ENCODE measurements around the gene TAF8. TPM values are rescaled to one million over a fixed set of nuclear protein-coding genes. Genes with fewer than 3 reads are reported as not detected.

Gene TAF8
- total RNA-seq, 2 donors from 2014 or later: 20.5 to 25.3 TPM

DNA sequence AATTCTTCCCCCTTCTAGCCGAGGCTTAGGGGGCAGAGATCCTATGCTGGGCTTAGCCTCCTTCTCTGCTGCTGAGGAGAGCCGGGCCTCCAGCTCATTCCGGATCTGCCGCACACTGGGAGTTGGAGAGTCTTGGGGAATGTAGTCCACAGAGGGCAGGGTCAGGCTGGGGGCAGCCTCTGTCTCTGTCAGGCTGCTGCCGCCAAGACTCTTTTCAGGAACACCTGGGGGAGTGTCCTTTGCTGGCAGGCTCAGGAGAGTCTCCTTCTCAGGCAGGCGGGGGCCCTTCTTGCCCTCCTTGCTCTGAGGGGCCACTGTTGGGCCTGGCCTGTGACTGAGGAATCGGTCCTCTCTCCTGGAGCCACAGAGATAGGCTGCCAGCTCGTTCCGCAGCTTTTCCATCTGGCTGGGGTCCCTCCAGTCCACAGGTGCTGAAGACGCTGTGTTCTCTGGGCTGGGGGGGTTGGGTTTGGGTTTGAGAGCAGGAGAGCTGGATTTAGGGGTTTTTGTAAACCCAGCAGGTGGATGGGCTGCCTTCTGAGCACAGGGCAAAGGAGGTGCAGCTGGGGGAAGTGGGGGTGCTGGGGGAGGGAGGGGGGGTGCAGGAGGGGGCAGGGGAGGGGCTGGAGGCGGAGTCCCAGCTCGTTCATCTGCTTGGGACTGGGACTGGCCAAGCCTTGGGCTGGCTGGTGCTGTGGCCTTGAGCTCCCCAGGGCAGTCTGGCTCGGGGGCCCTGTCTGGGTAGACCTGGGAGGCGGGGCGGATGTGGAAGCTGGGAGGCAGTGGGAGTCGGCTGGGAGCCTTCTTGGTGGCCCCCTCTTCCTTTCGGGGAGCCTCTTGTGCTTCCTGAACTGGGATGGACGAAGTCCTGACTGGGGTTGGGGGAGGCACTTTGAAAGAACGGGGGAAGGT, 56.0 kb downstream of the TAF8 start:
- intact Hi-C loops (cut with DNase I): no loop called here
- ATAC-seq (peak in 1 of 2 donors; percentile 29), DNase-seq (no peak)

DNA sequence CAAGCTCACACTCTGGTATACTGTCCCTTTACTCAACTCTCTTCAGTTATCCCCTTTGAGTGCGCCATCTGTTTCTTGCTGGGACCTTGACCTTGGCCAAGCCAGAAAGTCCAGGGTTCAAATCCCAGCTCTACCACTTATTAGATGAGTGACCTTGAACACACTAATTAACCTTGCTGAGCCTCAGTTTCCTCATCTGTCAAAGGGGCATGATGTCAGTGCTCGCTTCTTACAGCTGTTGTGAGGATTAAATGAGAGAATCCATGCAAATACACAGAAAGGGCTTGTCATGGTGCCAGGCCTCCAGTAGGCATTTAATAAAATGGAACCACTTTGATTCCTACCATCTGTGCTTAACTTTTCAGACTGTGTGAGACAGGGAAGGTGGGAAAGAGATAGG, 57.7 kb downstream of the TAF8 start:
- ATAC-seq: no peak
- intact Hi-C loops (cut with DNase I): no loop called here
- DNase-seq: no peak

DNA sequence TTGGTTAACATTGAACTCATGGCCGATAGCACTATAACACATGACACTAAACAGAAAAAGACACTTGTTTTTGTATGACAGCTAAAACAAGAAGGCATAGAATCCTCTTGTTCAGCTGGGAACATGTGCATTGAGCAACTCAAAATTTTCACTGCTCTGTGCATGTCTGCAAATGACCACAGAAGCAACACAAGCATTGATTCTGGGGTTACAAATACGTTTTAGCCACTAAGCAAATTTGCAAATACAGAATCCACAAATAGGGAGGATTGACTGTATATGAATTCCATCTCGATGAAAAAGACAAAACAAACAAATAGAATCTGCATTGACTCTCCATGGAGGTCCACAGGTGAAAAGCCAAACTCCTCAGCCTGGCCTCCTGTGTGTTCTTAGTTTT, 60.4 kb downstream of the TAF8 start:
- ATAC-seq (no peak), DNase-seq (no peak)
- intact Hi-C loops (cut with DNase I): no loop called here

DNA sequence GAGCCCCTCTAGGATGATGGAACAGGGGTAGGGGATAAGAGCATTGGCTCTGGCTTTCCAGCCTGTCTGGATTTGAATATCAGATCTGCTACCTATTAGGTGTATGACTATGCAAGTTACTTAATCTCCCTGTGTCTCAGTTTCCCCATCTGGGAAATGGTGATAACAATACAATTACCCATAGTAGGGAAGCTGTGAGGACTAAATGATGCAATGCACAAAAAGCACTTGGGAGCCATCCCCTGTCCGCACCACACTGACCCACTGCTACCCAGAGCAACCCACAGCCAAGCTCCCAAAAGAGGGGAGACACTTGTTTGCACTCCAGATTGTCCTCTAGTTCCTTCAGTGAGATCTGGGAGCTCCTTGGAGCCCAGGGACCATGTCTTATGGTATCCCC, 62.0 kb downstream of the TAF8 start:
- no peak for ATAC-seq
- no peak for DNase-seq
- intact Hi-C loops (cut with DNase I): no loop called here

DNA sequence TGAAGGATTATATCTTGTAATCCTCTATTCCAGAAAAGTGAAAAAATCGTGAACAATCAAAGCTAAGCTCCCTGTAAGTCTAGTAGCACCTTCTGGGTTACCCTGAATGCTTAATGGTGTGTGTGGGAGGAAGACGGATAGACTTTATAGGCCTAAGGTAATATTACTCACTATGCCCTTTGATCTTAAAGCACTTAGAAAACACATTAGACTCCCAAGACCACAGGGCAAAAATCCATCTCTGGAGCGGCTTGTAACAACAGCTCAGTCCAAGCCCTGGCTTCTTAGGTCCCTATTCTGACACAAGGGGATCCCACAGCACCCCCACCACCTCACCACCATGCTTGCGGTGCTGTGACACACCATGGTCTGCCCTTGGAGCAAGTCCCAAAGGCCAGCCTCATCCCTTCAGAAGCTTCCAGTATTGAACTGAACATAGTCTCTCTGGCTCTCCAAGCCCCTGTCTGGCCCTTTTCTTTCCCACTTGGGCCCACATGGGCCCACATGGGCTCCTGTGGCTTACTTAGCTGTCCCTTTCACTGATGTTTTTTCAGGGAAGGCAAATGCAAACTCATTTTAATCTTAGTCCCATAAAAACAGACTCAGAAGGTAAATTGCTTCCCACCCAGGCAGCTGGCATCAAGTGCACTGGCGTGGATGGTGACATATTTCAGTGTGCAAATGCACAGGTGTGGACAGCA, 63.8 kb downstream of the TAF8 start:
- intact Hi-C loops (cut with DNase I): no loop called here
- ATAC-seq (no peak), DNase-seq (no peak)

DNA sequence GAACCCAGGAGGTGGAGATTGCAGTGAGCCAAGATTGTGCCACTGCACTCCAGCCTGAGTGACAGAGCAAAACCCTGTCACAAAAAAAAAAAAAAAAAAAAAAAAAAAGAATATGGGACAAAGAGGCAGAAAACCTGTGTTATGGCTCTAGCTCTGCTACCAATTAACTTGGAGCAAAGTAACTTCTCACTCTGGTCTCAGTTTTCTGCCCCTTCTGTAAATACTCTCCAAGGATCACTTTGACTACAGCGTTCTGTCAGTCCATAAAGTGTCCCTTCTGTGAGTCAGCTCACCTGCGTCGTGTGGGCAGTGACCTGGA, 67.5 kb downstream of the TAF8 start:
- no peak for DNase-seq
- intact Hi-C loops (cut with DNase I): no loop called here
- no peak for ATAC-seq

DNA sequence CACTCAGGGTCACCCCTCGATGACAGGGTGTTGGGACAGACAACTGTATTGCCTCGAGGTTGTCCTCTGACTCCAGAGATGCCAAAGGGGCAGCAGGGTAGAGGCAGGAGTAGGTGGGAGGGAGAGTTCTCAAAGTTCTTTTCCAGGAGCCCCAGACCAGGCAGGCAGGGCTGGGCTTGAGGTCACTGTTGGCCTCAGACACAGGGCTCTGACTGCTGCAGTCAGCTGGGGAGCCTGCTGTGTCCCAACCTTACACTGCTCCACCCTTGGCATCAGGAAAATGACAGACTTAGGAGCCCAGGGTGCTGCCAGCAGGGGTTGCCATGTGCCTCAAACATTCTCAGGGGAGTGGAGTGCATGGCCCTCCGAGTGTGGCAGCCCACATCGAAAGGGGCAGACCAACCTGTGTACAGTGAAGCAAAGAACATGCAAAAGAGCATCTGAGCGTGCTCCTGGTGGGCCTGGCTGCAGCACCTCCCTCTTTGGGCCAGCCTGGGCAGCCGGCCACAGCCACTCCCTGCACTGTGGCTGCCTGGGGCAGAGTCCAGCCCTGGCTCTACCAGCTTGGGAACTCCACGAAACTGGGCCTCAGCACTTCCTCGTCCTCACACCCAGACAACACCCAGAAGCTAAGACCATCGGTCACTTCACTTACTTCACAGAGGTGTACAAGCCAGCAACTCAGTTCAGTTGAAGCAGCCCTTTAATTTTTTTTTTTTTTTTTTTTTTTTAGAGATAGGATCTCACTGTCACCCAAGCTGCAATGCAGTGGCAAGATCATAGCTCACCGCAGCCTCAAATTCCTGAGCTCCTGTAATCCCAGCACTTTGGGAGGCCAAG, 68.1 kb downstream of the TAF8 start:
- DNase-seq (peak; percentile 51), ATAC-seq (peak; percentile 88 to 92)
- intact Hi-C loops (cut with DNase I): no loop called here

DNA sequence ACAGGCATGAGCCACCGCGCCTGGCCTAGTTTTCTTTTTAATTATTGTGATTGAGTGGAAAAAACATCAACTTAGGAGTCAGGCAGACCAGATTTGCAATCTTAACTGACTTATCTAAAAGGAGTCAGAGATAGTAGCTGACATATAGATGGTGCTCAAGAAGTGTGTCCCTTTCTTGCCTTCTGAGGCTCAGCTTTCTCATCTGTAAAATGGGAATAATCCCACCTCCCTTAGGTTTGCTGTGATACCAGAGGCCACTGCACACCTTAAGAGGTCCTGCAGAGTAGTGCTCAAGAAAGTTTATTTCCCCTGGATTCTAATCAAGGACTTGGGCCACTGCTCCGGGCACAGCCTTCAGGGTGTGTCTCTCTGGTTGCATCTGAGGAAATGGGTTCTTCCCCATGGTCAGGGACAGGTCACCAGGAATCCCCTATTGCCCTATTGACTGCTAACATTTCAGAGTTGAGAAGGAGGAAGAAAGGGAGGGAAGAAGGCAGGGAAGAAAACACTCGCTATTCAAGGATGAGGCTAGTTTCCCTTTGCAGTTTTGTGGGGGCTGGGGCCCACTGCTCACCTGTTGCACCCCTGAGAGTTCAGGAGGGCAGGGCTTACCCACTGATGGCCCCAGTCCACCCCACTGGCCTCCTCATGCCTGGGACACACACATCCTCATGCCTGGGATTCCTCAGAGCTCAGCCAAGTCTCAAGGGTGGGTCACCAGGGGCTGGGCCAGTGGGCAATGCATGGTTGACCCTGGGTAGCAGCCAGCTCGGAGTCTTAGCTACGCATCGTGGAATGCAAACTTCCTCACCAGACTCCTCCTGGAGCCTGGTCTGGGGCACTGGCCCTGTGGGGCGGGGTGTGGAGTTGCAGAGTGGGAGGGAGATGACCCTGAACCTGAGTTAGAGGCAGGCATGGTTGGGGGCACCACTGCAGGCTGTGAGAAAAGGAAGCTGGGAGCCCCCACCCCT, 70.9 kb downstream of the TAF8 start:
- intact Hi-C loops (cut with DNase I): no loop called here
- no peak for ATAC-seq
- no peak for DNase-seq

DNA sequence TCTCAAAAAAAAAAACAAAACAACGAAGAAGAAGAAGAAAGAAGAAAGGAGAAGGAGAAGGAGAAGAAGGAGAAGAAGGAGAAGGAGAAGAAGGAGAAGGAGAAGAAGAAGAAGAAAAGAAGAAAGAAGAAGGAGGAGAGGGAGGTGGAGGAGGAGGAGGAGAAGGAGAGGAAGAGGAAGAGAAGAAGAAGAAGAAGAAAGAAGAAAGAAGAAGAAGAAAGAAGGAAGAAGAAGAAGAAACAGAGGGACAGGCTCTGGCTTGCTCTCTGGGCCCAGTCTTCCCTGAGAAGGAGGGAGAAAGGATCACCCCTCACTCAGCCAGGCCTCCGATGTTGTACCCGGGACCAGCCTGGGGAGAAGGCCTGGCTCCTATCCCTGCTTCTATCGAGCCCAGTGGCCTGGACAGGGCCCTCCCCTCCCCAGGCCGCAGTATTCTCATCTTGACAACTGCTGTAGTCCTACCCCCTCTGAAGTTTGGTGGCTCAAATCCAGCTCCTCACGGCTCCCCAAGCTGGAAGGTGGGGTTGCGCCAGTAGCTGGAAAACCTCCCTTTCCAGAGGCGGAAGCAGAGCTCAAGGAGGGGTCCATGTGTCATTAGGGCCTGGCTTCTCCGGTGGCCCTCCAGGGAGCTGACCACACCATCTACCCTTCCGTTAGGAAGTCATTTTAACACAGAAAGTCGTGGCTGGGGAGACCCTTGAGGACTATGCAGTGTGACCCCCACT, 73.2 kb downstream of the TAF8 start:
- intact Hi-C loops (cut with DNase I): no loop called here
- DNase-seq (no peak), ATAC-seq (no peak)

DNA sequence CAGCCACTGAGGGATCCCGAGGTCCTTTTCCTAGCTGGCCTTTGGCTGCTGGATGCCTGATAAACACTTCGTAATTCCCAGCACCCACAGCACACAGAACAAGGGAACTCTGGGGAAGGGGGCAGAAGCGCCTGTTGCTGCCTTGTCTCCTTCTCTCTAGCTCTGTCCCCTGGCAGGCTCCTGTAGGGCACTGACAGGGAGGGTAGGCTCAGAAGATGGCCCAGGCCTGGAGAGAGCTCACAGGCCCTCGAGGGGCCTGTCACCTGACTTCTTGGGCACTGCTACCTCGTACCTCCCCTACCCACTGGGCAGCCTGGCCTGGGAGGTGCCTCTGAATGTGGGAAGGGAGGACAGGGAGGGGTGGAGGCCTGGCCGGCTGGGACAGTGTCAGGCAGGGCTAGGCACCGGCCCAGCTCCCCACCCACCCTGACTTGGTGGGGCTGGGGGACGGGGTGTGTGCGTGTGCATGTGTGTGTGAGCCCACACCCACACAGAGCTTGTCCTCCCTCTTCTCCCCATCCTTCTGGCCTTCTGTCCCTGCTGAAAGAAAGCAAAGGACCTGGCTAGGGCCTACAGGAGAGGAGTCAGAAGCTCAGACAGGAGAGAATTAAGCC, 74.0 kb downstream of the TAF8 start:
- intact Hi-C loops (cut with DNase I): no loop called here
- peak; percentile 8 to 10 for ATAC-seq
- DNase-seq: no peak

DNA sequence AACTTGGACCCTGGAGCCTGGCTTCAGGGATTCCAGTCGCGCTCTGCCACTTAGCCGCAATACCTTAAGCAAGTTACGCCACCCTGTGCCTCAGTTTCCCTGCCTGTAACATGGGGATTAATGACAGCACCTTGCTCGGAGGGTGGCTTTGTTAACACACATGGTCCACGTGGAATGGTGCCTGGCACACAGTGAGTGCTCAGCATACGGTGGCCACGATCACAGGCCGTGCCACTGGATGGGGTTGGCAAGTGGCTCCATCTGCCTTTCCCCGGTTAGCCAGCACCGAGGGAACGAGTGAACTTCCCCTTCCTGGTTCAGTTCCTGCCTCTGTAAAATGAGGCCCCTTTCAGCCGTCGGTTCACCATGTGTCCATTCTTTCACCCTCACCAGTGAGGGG, 74.9 kb downstream of the TAF8 start:
- ATAC-seq (no peak), DNase-seq (no peak)
- intact Hi-C loops (cut with DNase I): no loop called here

DNA sequence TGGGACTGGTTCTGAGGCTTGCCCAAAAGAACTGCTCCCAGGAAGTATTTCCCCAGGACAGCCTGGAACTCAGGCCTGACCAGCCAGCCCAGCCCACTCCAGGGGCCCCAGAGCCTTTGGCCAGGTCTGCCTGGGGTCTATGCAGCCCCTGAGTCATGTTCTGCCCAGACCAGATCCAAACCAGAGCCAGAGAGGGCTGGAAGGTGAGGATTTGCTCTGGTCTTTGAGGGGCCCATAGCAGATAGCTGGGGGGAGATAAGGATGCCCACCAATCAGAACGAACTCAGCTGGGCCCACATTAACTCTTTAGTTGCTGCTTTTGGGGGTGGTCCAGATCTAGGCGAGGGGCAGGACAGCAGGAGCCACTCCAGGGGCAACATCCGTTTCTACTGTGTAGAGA, 75.3 kb downstream of the TAF8 start:
- no peak for DNase-seq
- intact Hi-C loops (cut with DNase I): no loop called here
- no peak for ATAC-seq

DNA sequence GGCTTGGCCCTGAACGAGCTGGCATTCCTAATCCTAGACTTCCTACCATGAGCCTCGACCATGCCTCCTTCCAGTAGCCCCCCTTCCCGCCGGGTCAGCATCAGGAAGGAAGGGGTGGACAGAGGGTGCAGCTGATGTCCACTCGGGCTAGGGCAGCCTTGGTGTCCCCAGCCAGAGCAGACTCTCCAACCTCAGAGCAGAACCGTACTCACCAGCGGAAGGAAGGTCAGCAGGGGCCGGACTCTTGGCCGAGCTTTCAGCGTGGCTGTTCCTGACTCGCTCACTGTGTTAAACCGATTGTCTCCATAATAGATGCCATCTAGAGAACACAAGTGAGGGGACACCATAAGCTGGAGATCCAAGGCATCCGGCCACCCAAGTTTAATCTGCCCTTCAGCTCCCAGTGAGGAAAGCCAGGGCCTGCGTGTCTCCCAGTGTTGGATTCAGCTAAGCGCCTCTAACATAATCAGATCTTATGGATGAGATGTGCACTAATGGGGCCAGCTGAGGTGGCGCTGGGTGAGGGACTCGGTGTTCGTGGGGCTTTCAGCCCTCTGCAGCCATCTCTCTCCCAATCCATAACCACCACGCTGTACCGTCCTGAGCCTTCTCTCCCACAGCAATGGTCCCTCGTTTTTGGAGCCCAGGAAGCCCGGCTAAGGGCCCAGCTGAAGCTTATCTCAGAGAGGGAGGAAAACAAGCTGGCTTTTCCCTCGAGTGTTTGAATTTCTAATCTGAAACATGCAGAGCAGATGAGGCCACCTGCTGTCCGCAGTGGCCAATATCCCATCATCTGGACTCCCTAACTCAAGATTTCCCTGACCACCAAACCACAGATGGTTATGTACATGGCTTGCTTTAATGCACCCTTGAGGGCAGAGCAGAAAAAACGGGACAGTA, 78.4 kb downstream of the TAF8 start:
- ATAC-seq (peak; percentile 37 to 50), DNase-seq (peak; percentile 45)
- intact Hi-C loops (cut with DNase I): no loop called here

DNA sequence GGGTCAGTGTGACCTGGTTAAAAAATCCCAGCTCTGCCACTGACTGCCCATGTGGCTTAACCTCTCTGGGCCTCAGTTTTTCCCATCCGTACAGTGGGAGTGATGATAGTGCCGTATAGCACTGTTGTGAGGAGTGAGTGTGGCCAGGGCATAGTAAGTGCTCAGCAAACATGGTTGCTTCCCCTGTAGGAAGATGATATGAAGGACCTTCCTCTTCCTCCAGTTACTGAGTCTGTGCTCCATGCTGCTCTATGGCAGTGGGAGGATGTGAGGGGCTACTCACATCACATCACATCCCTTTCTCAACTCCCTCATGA, 79.0 kb downstream of the TAF8 start:
- ATAC-seq: no peak
- intact Hi-C loops (cut with DNase I): no loop called here
- DNase-seq: no peak

DNA sequence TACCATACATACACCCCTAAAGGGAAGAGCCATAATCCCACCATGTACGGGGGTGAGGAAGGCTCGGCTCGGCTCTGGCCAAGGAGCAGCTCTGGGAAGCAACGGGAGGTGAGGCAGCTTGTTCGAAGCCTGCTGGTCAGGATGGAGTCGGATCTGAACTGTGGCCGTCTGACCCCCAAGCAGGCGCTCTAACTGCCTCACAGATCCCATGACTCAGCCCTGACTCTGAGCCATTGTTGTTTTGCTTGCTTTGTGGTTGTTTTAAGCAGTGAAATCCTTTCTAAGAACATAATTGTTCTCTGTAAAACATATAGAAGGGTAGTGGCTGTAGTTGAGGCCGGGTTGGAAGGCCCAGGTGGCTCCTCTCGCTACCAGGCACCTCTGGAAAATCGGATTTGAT, 81.2 kb downstream of the TAF8 start:
- intact Hi-C loops (cut with DNase I): no loop called here
- DNase-seq: no peak
- ATAC-seq: no peak

DNA sequence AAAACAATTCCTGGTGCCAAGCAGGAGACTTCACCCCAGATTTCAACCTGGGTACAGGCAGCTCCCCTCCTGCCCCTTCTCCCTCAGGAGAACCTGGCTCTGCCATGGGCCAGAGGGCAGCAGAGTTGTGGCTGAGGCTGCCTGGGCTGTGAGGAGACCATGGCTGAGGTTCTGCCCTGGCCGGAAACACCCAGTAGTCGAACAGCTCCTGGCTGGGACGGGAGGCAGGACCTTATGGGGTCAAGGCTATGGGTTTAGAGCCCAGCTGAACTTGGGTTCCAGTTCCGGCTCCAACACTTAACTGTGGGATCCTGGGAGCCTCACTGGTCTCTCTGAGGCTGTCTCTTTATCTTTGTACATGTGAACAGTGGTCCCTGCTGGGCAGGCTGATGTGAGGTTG, 83.6 kb downstream of the TAF8 start:
- intact Hi-C loops (cut with DNase I): no loop called here
- DNase-seq (no peak), ATAC-seq (no peak)

DNA sequence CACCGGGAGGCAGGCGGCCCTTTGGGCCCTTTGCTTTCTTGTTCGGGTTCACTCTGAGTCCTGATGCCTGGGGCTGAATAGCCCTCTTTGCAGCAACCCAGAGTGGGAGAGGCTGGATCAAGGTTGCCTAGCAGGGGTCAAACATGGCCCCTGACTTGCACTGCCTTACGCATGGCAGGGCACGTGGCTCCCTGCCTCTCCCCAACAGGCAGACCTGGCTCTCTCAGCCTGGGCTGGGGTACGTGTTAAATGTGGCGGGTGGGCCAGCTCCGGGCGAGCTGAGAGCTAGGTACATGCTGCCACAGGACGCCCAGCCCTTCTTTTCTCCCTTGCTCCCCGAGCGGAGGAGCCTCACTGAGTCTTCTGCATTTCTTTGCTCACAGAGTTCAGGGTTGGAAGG, 84.8 kb downstream of the TAF8 start:
- DNase-seq (no peak), ATAC-seq (no peak)
- intact Hi-C loops (cut with DNase I): no loop called here
